ENCODE data around the gene RAB11FIP4. TPM values are rescaled to one million over a fixed set of nuclear protein-coding genes. Genes with fewer than 3 reads are reported as not detected.

Gene RAB11FIP4
- total RNA-seq, 3 donors from 2014 or later: 1.9 to 18.7 (median 11.8) TPM

- Histone ChIP-seq H3K27me3 (no peaks in the 10 kb centered on the region), H3K4me3 (no peak overlapping the region), H3K36me3 (no peaks in the 10 kb centered on the region), H3K27ac (no peak overlapping the region), H3K9me3 (peaks cover 8 to 9% of the 10 kb centered on the region in 2 donors), H3K4me1 (no peaks in the 10 kb centered on the region)
- DNase-seq (ENCODE audit: low spot score in 2 of 2): no peak
- intact Hi-C loops (cut with DNase I; ENCODE audit: low total_unique reads): loop anchor here (10.0 kb wide), 1 partner anchor 94 kb away; no protein-coding TSS in a partner anchor
- TF ChIP-seq POLR2A (IDR thresholded peaks at IDR 0.05): no peak
- no peak for TF ChIP-seq POLR2AphosphoS5 (IDR thresholded peaks at IDR 0.05)
- TF ChIP-seq CTCF (IDR thresholded peaks at IDR 0.05): no peak
Measured at GRCh38 chr17:31528291-31528874, 136.9 kb downstream of the RAB11FIP4 start.

- no peaks in the 10 kb centered on the region for H3K36me3 ChIP-seq
- H3K4me3 ChIP-seq: no peak overlapping the region
- H3K9me3 ChIP-seq: no peaks in the 10 kb centered on the region
- H3K27ac ChIP-seq: no peak overlapping the region
- no peaks in the 10 kb centered on the region for H3K4me1 ChIP-seq
- H3K27me3 ChIP-seq: no peaks in the 10 kb centered on the region
- no peak for TF ChIP-seq CTCF (IDR thresholded peaks at IDR 0.05)
- DNase-seq (ENCODE audit: low spot score in 2 of 2): no peak
- intact Hi-C loops (cut with DNase I; ENCODE audit: low total_unique reads): loop anchor here (10.0 kb wide), 1 partner anchor 95 kb away; no protein-coding TSS in a partner anchor
Measured at GRCh38 chr17:31529841-31530251, 138.4 kb downstream of the RAB11FIP4 start.

- Histone ChIP-seq H3K4me1 (no peaks in the 10 kb centered on the region), H3K36me3 (no peaks in the 10 kb centered on the region), H3K27me3 (no peaks in the 10 kb centered on the region), H3K27ac (no peak overlapping the region), H3K9me3 (no peaks in the 10 kb centered on the region), H3K4me3 (no peak overlapping the region)
- intact Hi-C loops (cut with DNase I; ENCODE audit: low total_unique reads): no loop called here
- TF ChIP-seq CTCF (IDR thresholded peaks at IDR 0.05): no peak
- DNase-seq (ENCODE audit: low spot score in 2 of 2): no peak
Measured at GRCh38 chr17:31530391-31530985, 139.0 kb downstream of the RAB11FIP4 start.

- Histone ChIP-seq H3K36me3 (no peaks in the 10 kb centered on the region), H3K9me3 (no peaks in the 10 kb centered on the region), H3K4me1 (no peaks in the 10 kb centered on the region), H3K4me3 (no peak overlapping the region), H3K27me3 (no peaks in the 10 kb centered on the region), H3K27ac (no peak overlapping the region)
- TF ChIP-seq POLR2A (IDR thresholded peaks at IDR 0.05) (no peak), CTCF (IDR thresholded peaks at IDR 0.05) (no peak), POLR2AphosphoS5 (IDR thresholded peaks at IDR 0.05) (no peak)
- intact Hi-C loops (cut with DNase I; ENCODE audit: low total_unique reads): no loop called here
- DNase-seq (ENCODE audit: low spot score in 2 of 2): no peak
Measured at GRCh38 chr17:31531336-31531980, 140.0 kb downstream of the RAB11FIP4 start.

GRCh38 chr17:31532081-31532480 is 140.6 kb downstream of the RAB11FIP4 start:
- no peaks in the 10 kb centered on the region for H3K9me3 ChIP-seq
- no peaks in the 10 kb centered on the region for H3K4me1 ChIP-seq
- intact Hi-C loops (cut with DNase I; ENCODE audit: low total_unique reads): no loop called here
- H3K4me3 ChIP-seq: no peak overlapping the region
- TF ChIP-seq CTCF (IDR thresholded peaks at IDR 0.05): no peak
- no peak for TF ChIP-seq POLR2AphosphoS5 (IDR thresholded peaks at IDR 0.05)
- TF ChIP-seq POLR2A (IDR thresholded peaks at IDR 0.05): no peak
- H3K27me3 ChIP-seq: no peaks in the 10 kb centered on the region
- no peaks in the 10 kb centered on the region for H3K36me3 ChIP-seq
- DNase-seq (ENCODE audit: low spot score in 2 of 2): no peak
- no peak overlapping the region for H3K27ac ChIP-seq

All from breast epithelium (tissue), 4 donors.